Neutrophil (primary cell): ENCODE results near the gene CYTL1.

Experiments
- H3K27ac ChIP-seq: fragments of 200-600 bp; sonication (generic); 2 replicates; pipeline ENCODE4 v1.5.1; 2016; ENCODE audit warnings: mild to moderate bottlenecking, moderate library complexity
- H3K27me3 ChIP-seq: fragments of 200-600 bp; sonication (generic); 2 replicates; pipeline ENCODE4 v1.6.0; 2016; ENCODE audit warnings: mild to moderate bottlenecking
- H3K36me3 ChIP-seq: fragments of 200-600 bp; sonication (generic); 2 replicates; pipeline ENCODE4 v1.5.1; 2017
- H3K4me1 ChIP-seq, 2 experiments: fragments of 200-600 bp in 1 of 2; sonication (generic) in 1 of 2; 1 replicate in 1 of 2; 2 replicates in 1 of 2; pipeline versions ENCODE4 v1.5.1 to v1.6.1; 2013 to 2016; ENCODE audit warnings: low read depth in 1 of 2, low read length in 1 of 2, mild to moderate bottlenecking in 1 of 2, moderate library complexity in 1 of 2; ENCODE audit not compliant: control insufficient read depth in 1 of 2, insufficient read depth in 1 of 2
- H3K4me3 ChIP-seq, 2 experiments: fragments of 200-600 bp in 1 of 2; sonication (generic) in 1 of 2; 1 replicate in 1 of 2; 2 replicates in 1 of 2; pipeline ENCODE4 v1.5.1; 2013 to 2016; ENCODE audit warnings: low read depth in 1 of 2, low read length in 1 of 2, mild to moderate bottlenecking in 1 of 2, moderate library complexity in 1 of 2
- H3K9me3 ChIP-seq: fragments of 200-600 bp; sonication (generic); 2 replicates; pipeline ENCODE4 v1.5.1; 2016
- CTCF ChIP-seq: fragments of 200-600 bp; sonication (generic); IDR thresholded peaks from 2 replicates; pipeline ENCODE4 v1.5.1; 2016; ENCODE audit warnings: antibody characterized with exemption

CYTL1 gene

GRCh38 chr4:5018096-5018495 lies 1.2 kb downstream of the CYTL1 start:
- H3K27me3 ChIP-seq, result peaks cover 44% of the 10 kb centered on the region
- TF ChIP-seq CTCF, result no peak
- no peak overlapping the region for H3K4me3 ChIP-seq
- peaks cover 0 to 3% of the 10 kb centered on the region in 2 experiments for H3K4me1 ChIP-seq
- H3K9me3 ChIP-seq, result no peaks in the 10 kb centered on the region
- no peaks in the 10 kb centered on the region for H3K36me3 ChIP-seq
- no peak overlapping the region for H3K27ac ChIP-seq

- Histone ChIP-seq H3K27me3 (peaks cover 30% of the 10 kb centered on the region), H3K36me3 (no peaks in the 10 kb centered on the region), H3K27ac (no peak overlapping the region), H3K4me3 (no peak overlapping the region), H3K4me1 (peaks cover 0 to 1% of the 10 kb centered on the region in 2 experiments), H3K9me3 (no peaks in the 10 kb centered on the region)
- TF ChIP-seq CTCF, result no peak
These were observed 5.1 kb downstream of the CYTL1 start for GRCh38 chr4:5014007-5014682.

- TF ChIP-seq CTCF, result no peak
- Histone ChIP-seq H3K27me3 (peaks cover 18% of the 10 kb centered on the region), H3K4me1 (no peaks in the 10 kb centered on the region), H3K27ac (no peak overlapping the region), H3K9me3 (no peaks in the 10 kb centered on the region), H3K36me3 (no peaks in the 10 kb centered on the region), H3K4me3 (no peak overlapping the region)
These were observed 6.3 kb downstream of the CYTL1 start for GRCh38 chr4:5012958-5013357.

GRCh38 chr4:5012244-5012898 lies 6.9 kb downstream of the CYTL1 start:
- Histone ChIP-seq H3K4me1 (no peaks in the 10 kb centered on the region), H3K4me3 (no peak overlapping the region), H3K27ac (no peak overlapping the region), H3K9me3 (no peaks in the 10 kb centered on the region), H3K36me3 (no peaks in the 10 kb centered on the region), H3K27me3 (peaks cover 12% of the 10 kb centered on the region)
- no peak for TF ChIP-seq CTCF

DNA sequence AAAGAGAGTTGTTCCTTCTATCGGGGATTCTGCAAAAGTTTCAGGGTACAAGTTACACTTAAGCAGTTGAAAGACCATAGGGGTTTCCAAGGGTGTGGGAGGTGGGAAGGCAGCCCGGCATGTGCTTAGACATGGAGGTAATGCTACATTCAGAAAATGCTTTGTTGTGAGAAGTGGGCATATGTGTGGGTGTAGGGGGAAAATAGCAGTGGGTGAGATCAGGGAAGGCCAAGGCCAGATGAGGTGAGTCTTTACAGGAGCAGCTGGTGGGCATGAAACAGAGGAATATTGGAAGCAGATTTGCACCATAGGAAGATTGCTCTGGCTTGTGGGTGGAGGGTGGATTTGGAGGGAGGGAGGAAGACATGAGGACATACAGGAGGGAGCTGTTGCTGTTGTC lies 8.3 kb downstream of the CYTL1 start:
- Histone ChIP-seq H3K27me3 (peaks cover 6% of the 10 kb centered on the region), H3K4me1 (no peaks in the 10 kb centered on the region), H3K9me3 (no peaks in the 10 kb centered on the region), H3K4me3 (no peak overlapping the region), H3K36me3 (no peaks in the 10 kb centered on the region), H3K27ac (no peak overlapping the region)
- TF ChIP-seq CTCF, result no peak
